Keratinocyte (primary cell): ENCODE results near the gene NRG2. TPM values are rescaled to one million over a fixed set of nuclear protein-coding genes. Genes with fewer than 3 reads are reported as not detected.
A peak's percentile ranks its signal among the peaks of the same experiment; 100 is the strongest.

Experiments used
- DNase-seq: peaks from one replicate; pipeline ENCODE4 v3.0.0-alpha.2; 2011; ENCODE audit warnings: low read depth, missing footprints, low spot score
- FAIRE-seq: peaks from 2 replicates; lab custom pipeline; 2011; peaks lifted over from hg19 to GRCh38; lab: Jason Lieb, UNC
- H2AFZ ChIP-seq: 2 replicates; pipeline ENCODE4 v1.6.0; 2012; ENCODE audit warnings: low read length, control low read depth, inconsistent platforms; ENCODE audit not compliant: control insufficient read depth
- H3K27ac ChIP-seq: 2 replicates; pipeline ENCODE4 v1.5.1; 2011; ENCODE audit warnings: low read length; ENCODE audit not compliant: control insufficient read depth, insufficient read depth
- H3K27me3 ChIP-seq: 3 replicates; pipeline ENCODE4 v1.6.0; 2011; ENCODE audit warnings: low read length; ENCODE audit not compliant: control insufficient read depth, insufficient read depth; ENCODE audit errors: extremely low read depth
- H3K36me3 ChIP-seq, 2 experiments: 2 replicates in 1 of 2; 3 replicates in 1 of 2; pipeline ENCODE4 v1.5.1; 2011; ENCODE audit warnings: low read length in 2 of 2, mild to moderate bottlenecking in 1 of 2; ENCODE audit not compliant: control insufficient read depth in 2 of 2, insufficient read depth in 2 of 2; ENCODE audit errors: extremely low read depth in 1 of 2
- H3K4me1 ChIP-seq: 3 replicates; pipeline ENCODE4 v1.5.1; 2011; ENCODE audit warnings: low read length; ENCODE audit not compliant: control insufficient read depth, insufficient read depth; ENCODE audit errors: extremely low read depth
- H3K4me2 ChIP-seq: 3 replicates; pipeline ENCODE4 v1.6.0; 2011; ENCODE audit warnings: low read depth, low read length; ENCODE audit not compliant: control insufficient read depth, insufficient read depth; ENCODE audit errors: extremely low read depth
- H3K4me3 ChIP-seq, 3 experiments: fragments of 200-600 bp in 1 of 3; sonication (generic) in 1 of 3; 2 replicates in 2 of 3; 3 replicates in 1 of 3; pipeline ENCODE4 v1.5.1; 2011 to 2016; ENCODE audit warnings: low read length in 3 of 3, mild to moderate bottlenecking in 3 of 3, control low read depth in 2 of 3, inconsistent platforms in 1 of 3, low read depth in 1 of 3, mixed read lengths in 1 of 3, mixed run types in 1 of 3, moderate library complexity in 1 of 3; ENCODE audit not compliant: control insufficient read depth in 2 of 3, insufficient read depth in 2 of 3; ENCODE audit errors: extremely low read depth in 1 of 3
- H3K79me2 ChIP-seq: 2 replicates; pipeline ENCODE4 v1.6.0; 2012; ENCODE audit warnings: low read length; ENCODE audit not compliant: control insufficient read depth, insufficient read depth
- H3K9ac ChIP-seq: 3 replicates; pipeline ENCODE4 v1.6.0; 2011; ENCODE audit warnings: low read length; ENCODE audit not compliant: control insufficient read depth, insufficient read depth; ENCODE audit errors: extremely low read depth
- H3K9me1 ChIP-seq: 3 replicates; pipeline ENCODE4 v1.6.0; 2011; ENCODE audit warnings: low read length; ENCODE audit not compliant: control insufficient read depth, insufficient read depth; ENCODE audit errors: extremely low read depth
- H3K9me3 ChIP-seq: 2 replicates; pipeline ENCODE4 v1.5.1; 2012; ENCODE audit warnings: low read depth, low read length; ENCODE audit not compliant: control insufficient read depth
- H4K20me1 ChIP-seq: 3 replicates; pipeline ENCODE4 v1.6.0; 2011; ENCODE audit warnings: low read length; ENCODE audit not compliant: control insufficient read depth, insufficient read depth; ENCODE audit errors: extremely low read depth
- EZH2 ChIP-seq: IDR thresholded peaks from one replicate; pipeline ENCODE4 v1.6.1; 2012; ENCODE audit warnings: inconsistent platforms, mild to moderate bottlenecking, low read length, moderate library complexity
- dilution Hi-C: fragments of 300-500 bp; cut with MboI; formaldehyde crosslinking; loops from one replicate; pipeline ENCODE4 v1.7.0; 2020; ENCODE audit warnings: low sequenced_read_pairs; ENCODE audit not compliant: extremely low pct_ligation_motif_present
- polyA plus RNA-seq, 5 experiments: library from polyadenylated mRNA; depleted of rRNA in 3 of 5; stranded (reverse) in 3 of 5; stranded (forward) in 1 of 5; unstranded in 1 of 5; fragments of >200 nt; gene quantifications; 1 replicate in 1 of 5; 2 replicates in 3 of 5; 3 replicates in 1 of 5; pipeline versions ENCODE4 v1.2.1 to v1.2.3, GENCODE V29; 2011 to 2012; ENCODE audit warnings: missing spikeins in 2 of 5, low read depth in 1 of 5, low replicate concordance in 1 of 5
- TF ChIP-seq, protein P1 (sequence below), 3 experiments: IDR thresholded peaks in 1 of 3; conservative IDR thresholded peaks in 1 of 3; optimal IDR thresholded peaks in 1 of 3; 2 replicates in 2 of 3; 3 replicates in 1 of 3; pipeline versions ENCODE3 to v1.5.1; 2011; ENCODE audit warnings: low read length in 3 of 3, mild to moderate bottlenecking in 3 of 3, moderate library complexity in 2 of 3, control low read depth in 1 of 3, inconsistent platforms in 1 of 3; ENCODE audit not compliant: insufficient read depth in 2 of 3; ENCODE audit errors: extremely low read depth in 1 of 3

NRG2 gene
- polyA plus RNA-seq, 1 donor (not counting 4 experiments of a cell fraction or from before 2014, with no cell fraction given): 0.13 TPM

- DNase-seq: peak; percentile 15
- H3K27me3 ChIP-seq: no peaks in the 10 kb centered on the region
- no peaks in the 10 kb centered on the region for H4K20me1 ChIP-seq
- no peak overlapping the region for H3K4me3 ChIP-seq
- peak overlapping the region; percentile 46 for H3K4me2 ChIP-seq
- H3K27ac ChIP-seq: no peak overlapping the region
- no peak overlapping the region for H3K9ac ChIP-seq
- no peaks in the 10 kb centered on the region for H3K9me1 ChIP-seq
- H3K4me1 ChIP-seq: peaks cover 32% of the 10 kb centered on the region
- H3K9me3 ChIP-seq: no peaks in the 10 kb centered on the region
- dilution Hi-C loops: no loop called here
- H3K79me2 ChIP-seq: no peaks in the 10 kb centered on the region
- H2AFZ ChIP-seq: no peak overlapping the region
- no peak for TF ChIP-seq EZH2
- TF ChIP-seq, protein P1, sequence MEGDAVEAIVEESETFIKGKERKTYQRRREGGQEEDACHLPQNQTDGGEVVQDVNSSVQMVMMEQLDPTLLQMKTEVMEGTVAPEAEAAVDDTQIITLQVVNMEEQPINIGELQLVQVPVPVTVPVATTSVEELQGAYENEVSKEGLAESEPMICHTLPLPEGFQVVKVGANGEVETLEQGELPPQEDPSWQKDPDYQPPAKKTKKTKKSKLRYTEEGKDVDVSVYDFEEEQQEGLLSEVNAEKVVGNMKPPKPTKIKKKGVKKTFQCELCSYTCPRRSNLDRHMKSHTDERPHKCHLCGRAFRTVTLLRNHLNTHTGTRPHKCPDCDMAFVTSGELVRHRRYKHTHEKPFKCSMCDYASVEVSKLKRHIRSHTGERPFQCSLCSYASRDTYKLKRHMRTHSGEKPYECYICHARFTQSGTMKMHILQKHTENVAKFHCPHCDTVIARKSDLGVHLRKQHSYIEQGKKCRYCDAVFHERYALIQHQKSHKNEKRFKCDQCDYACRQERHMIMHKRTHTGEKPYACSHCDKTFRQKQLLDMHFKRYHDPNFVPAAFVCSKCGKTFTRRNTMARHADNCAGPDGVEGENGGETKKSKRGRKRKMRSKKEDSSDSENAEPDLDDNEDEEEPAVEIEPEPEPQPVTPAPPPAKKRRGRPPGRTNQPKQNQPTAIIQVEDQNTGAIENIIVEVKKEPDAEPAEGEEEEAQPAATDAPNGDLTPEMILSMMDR (optimal IDR thresholded peaks at IDR 0.05 in 1 of 3, IDR thresholded peaks at IDR 0.05 in 1 of 3, conservative IDR thresholded peaks at IDR 0.05 in 1 of 3; ENCODE audit: extremely low read depth in 1 of 3, insufficient read depth in 2 of 3, low read length in 3 of 3): peak in 1 of 3 experiments; percentile 34
- H3K36me3 ChIP-seq: no peaks in the 10 kb centered on the region
- peak; percentile 34 for FAIRE-seq
Observed at GRCh38 chr5:139911425-139912120, 131.5 kb downstream of the NRG2 start.

GRCh38 chr5:139910901-139911300 lies 132.2 kb downstream of the NRG2 start:
- H3K27ac ChIP-seq: no peak overlapping the region
- no peak overlapping the region for H3K9ac ChIP-seq
- H3K9me3 ChIP-seq: no peaks in the 10 kb centered on the region
- H3K79me2 ChIP-seq: no peaks in the 10 kb centered on the region
- no peak for TF ChIP-seq EZH2
- TF ChIP-seq, protein P1 (optimal IDR thresholded peaks at IDR 0.05 in 1 of 3, IDR thresholded peaks at IDR 0.05 in 1 of 3, conservative IDR thresholded peaks at IDR 0.05 in 1 of 3; ENCODE audit: extremely low read depth in 1 of 3, insufficient read depth in 2 of 3, low read length in 3 of 3): no peak
- peak overlapping the region; percentile 3 for H2AFZ ChIP-seq
- no peak for FAIRE-seq
- peak overlapping the region; percentile 46 for H3K4me2 ChIP-seq
- no peaks in the 10 kb centered on the region for H3K9me1 ChIP-seq
- H3K36me3 ChIP-seq: no peaks in the 10 kb centered on the region
- dilution Hi-C loops: no loop called here
- peaks cover 32% of the 10 kb centered on the region for H3K4me1 ChIP-seq
- no peaks in the 10 kb centered on the region for H4K20me1 ChIP-seq
- no peak overlapping the region for H3K4me3 ChIP-seq
- no peaks in the 10 kb centered on the region for H3K27me3 ChIP-seq
- DNase-seq: no peak
